Erythroblast (primary cell): Measurements from ENCODE around the gene PRAC1.

ENCODE experiments used
- GATA1 ChIP-seq: IDR thresholded peaks from 2 replicates; pipeline ENCODE4 v1.6.1; 2011; ENCODE audit warnings: low read depth, mild to moderate bottlenecking, control low read depth, low read length, moderate library complexity
- POLR2A ChIP-seq: IDR thresholded peaks from 2 replicates; pipeline ENCODE4 v1.6.1; 2011; ENCODE audit warnings: mild to moderate bottlenecking, low read length

GRCh38 chr17:48749621-48750553 is 27.6 kb upstream of the PRAC1 start:
- TF ChIP-seq POLR2A (no peak), GATA1 (no peak)
